ENCODE measurements around the gene SLC12A8. TPM values are rescaled to one million over a fixed set of nuclear protein-coding genes. Genes with fewer than 3 reads are reported as not detected.

The SLC12A8 gene
- total and polyA plus RNA-seq, 2 of the 13 experiments (the other 11 are each of a cell fraction or from before 2014, with no cell fraction given): 0.44 to 0.71 TPM

DNA sequence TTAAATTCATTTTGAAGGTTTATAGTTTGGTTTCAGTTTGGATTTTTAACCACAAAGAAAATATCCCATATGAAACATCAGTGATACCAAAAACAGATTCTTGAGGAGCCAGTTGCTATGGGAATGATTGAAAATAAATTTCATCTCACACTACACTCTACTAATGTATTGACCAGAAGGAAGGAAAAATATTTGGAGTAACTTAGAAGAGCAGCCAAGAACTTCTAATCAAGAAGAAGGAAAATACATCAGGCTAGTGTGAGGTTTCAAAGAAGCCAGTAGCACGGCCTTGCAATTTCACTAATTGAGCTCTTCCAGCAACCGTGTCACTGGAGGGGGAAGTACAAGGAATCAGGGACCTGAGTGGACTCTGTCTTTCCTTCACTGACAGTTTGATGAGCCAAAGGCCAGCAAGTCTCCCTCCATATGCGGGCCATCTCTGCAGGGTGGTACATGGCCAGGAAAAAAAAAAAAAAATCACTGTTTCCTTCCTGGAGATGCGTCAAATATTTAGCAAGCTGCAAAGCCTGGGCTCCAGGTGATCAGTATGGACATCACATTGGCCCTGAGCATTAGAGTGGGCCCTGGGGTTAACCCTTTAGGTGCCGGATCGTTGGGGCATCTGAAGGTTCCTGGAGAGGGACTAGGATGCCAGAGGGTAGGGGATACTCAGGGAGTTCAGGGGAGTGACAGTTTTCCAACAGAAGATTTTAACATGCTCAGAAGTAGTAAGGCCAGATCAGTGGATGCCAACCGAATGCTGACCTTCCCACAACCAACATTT, 37.1 kb downstream of the SLC12A8 start:
- FAIRE-seq: no peak
- WGBS (ENCODE audit: low lambda C conversion rate): 51% methylated on average over 7 of the region's 7 CpGs
- Histone ChIP-seq H3K4me1 (ENCODE audit: insufficient read depth, low read length) (no peaks in the 10 kb centered on the region), H3K9ac (ENCODE audit: insufficient read depth, low read depth, low read length) (no peak overlapping the region), H3K4me2 (ENCODE audit: low read depth, low read length) (no peak overlapping the region), H4K20me1 (ENCODE audit: insufficient read depth, low read length) (no peaks in the 10 kb centered on the region), H3K79me2 (ENCODE audit: insufficient read depth, low read length) (no peaks in the 10 kb centered on the region), H3K9me3 (ENCODE audit: low read length) (no peaks in the 10 kb centered on the region), H2AFZ (ENCODE audit: low read length) (no peak overlapping the region), H3K27ac (ENCODE audit: extremely low read length, insufficient read depth, low read length) (no peak overlapping the region), H3K36me3 (replicated peaks in 1 of 2; ENCODE audit: control insufficient read depth in 1 of 2, insufficient read depth in 2 of 2, low read length in 2 of 2) (no peaks in the 10 kb centered on the region), H3K27me3 (ENCODE audit: control insufficient read depth in 1 of 2, insufficient read depth in 2 of 2, low read length in 2 of 2) (no peaks in the 10 kb centered on the region), H3K4me3 (replicated peaks in 1 of 3; ENCODE audit: insufficient read depth in 1 of 3, low read depth in 2 of 3, low read length in 3 of 3) (no peak overlapping the region)
- CTCF ChIA-PET (ENCODE audit: low intra/inter-chr PET ratio, low total read pairs): no interaction called here
- no peak for DNase-seq (ENCODE audit: low spot score)
- no peak for TF ChIP-seq ZNF790 (CRISPR knock-in tag; IDR thresholded peaks at IDR 0.05; ENCODE audit: borderline replicate concordance)
- TF ChIP-seq ZNF652 (CRISPR knock-in tag; IDR thresholded peaks at IDR 0.05; ENCODE audit: borderline replicate concordance, low read depth): peak; percentile 69; the same call in 1 of the 2 replicates
- no peak for TF ChIP-seq MBNL3 (CRISPR knock-in tag; conservative IDR thresholded peaks at IDR 0.05)
- BruUV-seq (replicated peaks): no TSS peak
- no peak for ATAC-seq
- intact Hi-C loops (cut with micrococcal nuclease; ENCODE audit: unreplicated experiment): no loop called here
- in situ Hi-C loops (cut with HindIII; ENCODE audit: extremely low pct_ligation_motif_present, low pct_unique_long_range_greater_than_20kb): no loop called here
- POLR2A ChIA-PET: no interaction called here

DNA sequence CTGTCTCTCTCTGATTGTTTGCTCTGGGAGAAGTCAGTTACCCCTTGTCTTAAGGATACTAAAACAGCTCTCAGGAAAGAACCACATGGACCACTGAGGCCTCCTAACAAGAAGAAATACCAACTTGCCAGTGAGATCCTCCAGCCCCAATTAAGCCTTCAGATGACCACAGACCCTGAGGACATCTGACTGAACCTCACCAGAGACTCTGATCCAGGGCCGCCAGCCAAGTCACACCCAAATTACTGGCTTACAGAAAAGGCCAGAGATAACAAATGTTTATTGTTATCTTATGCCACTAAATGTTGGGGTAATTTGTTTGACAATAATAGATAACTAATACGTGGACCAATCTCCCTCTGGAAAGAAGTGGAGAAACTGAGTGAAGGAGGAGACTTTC, 40.2 kb downstream of the SLC12A8 start:
- Histone ChIP-seq H3K79me2 (ENCODE audit: insufficient read depth, low read length) (no peaks in the 10 kb centered on the region), H3K36me3 (replicated peaks in 1 of 2; ENCODE audit: control insufficient read depth in 1 of 2, insufficient read depth in 2 of 2, low read length in 2 of 2) (no peaks in the 10 kb centered on the region), H3K4me3 (replicated peaks in 1 of 3; ENCODE audit: insufficient read depth in 1 of 3, low read depth in 2 of 3, low read length in 3 of 3) (no peak overlapping the region), H3K27ac (ENCODE audit: extremely low read length, insufficient read depth, low read length) (no peak overlapping the region), H3K9ac (ENCODE audit: insufficient read depth, low read depth, low read length) (no peak overlapping the region), H3K4me2 (ENCODE audit: low read depth, low read length) (no peak overlapping the region), H3K9me3 (ENCODE audit: low read length) (no peaks in the 10 kb centered on the region), H3K27me3 (ENCODE audit: control insufficient read depth in 1 of 2, insufficient read depth in 2 of 2, low read length in 2 of 2) (peaks cover 0 to 13% of the 10 kb centered on the region in 2 experiments; a peak in 1 of 5 replicates), H3K4me1 (ENCODE audit: insufficient read depth, low read length) (no peaks in the 10 kb centered on the region), H4K20me1 (ENCODE audit: insufficient read depth, low read length) (no peaks in the 10 kb centered on the region), H2AFZ (ENCODE audit: low read length) (no peak overlapping the region)
- intact Hi-C loops (cut with micrococcal nuclease; ENCODE audit: unreplicated experiment): no loop called here
- DNase-seq (ENCODE audit: low spot score) (no peak), FAIRE-seq (no peak), ATAC-seq (no peak)
- WGBS (ENCODE audit: low lambda C conversion rate): 56% methylated on average over 2 of the region's 2 CpGs
- no peak for TF ChIP-seq MYNN (CRISPR knock-in tag; IDR thresholded peaks at IDR 0.05; ENCODE audit: low read depth)
- no peak for TF ChIP-seq CENPX (CRISPR knock-in tag; IDR thresholded peaks at IDR 0.05)
- TF ChIP-seq ZSCAN25 (CRISPR knock-in tag; IDR thresholded peaks at IDR 0.05): no peak
- TF ChIP-seq, protein P1, sequence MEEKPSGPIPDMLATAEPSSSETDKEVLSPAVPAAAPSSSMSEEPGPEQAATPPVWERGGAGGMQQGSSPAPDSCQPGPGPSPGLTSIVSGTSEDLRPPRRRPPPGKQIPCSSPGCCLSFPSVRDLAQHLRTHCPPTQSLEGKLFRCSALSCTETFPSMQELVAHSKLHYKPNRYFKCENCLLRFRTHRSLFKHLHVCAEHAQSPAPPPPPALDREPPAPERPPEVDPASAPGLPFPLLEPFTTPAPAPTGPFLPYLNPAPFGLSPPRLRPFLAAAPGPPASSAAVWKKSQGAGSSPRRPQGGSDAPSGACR (CRISPR knock-in tag; IDR thresholded peaks at IDR 0.05): no peak
- TF ChIP-seq SP1 (IDR thresholded peaks at IDR 0.05): no peak
- TF ChIP-seq SP1 (CRISPR knock-in tag; IDR thresholded peaks at IDR 0.05): no peak
- TF ChIP-seq ZNF20 (CRISPR knock-in tag; IDR thresholded peaks at IDR 0.05): no peak
- ChIA-PET POLR2A (no interaction called here), CTCF (ENCODE audit: low intra/inter-chr PET ratio, low total read pairs) (no interaction called here)
- no TSS peak for BruUV-seq (replicated peaks)
- in situ Hi-C loops (cut with HindIII; ENCODE audit: extremely low pct_ligation_motif_present, low pct_unique_long_range_greater_than_20kb): loop anchor here (25.0 kb wide), 1 partner anchor 410 kb away; no protein-coding TSS in a partner anchor

Data from HepG2 (cell line).